Measurements from ENCODE around the gene MRPS2. TPM values are rescaled to one million over a fixed set of nuclear protein-coding genes. Genes with fewer than 3 reads are reported as not detected.
A peak's percentile ranks its signal among the peaks of the same experiment; 100 is the strongest.

The MRPS2 gene
- total RNA-seq, 1 donor from 2014 or later, result 18.8 TPM

DNA sequence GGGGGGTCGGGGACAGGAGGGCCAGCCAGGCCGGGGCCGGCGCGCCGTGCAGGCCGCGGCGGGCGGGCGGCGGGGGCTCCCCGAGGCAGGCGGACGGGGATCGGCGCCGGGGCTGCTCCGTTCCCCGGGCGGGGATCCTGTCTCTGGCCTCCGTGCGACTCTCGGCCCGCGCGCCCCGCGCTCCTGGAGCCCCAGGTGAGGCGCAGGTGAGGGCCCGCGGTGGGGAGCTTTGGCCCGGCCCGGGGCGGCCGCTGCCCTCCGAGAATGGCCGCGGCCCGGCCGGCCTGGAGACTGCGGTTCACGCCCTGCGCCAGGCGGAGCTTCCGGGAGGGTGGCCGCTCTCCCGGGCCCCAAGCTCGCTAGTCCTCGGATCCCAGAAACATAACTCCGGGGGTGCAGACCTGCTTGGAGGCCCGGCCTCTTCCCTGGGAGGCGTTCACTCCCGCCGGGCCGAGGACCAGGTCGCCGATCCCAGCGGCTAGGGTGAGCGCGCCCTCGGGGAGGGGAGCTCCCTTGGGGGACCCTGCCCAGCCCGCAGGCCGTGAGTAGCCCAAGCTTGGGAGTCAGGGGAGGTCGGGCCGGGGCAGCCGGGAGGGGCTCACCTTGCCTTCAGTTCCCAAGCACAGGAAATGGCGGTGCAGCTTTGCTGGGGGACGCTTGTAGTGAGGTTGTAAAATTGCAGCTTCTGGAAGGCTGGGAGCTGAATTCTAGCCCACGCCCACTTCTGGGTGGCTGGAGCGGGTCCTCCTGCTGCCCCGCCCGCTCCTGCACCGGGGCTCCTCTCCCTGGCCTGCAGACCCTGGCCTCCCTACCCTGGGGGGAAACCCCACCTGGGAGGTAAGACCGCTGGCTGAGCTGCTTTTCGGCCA lies 20.2 kb upstream of the MRPS2 start:
- peak; percentile 42 for DNase-seq (ENCODE audit: low spot score)

DNA sequence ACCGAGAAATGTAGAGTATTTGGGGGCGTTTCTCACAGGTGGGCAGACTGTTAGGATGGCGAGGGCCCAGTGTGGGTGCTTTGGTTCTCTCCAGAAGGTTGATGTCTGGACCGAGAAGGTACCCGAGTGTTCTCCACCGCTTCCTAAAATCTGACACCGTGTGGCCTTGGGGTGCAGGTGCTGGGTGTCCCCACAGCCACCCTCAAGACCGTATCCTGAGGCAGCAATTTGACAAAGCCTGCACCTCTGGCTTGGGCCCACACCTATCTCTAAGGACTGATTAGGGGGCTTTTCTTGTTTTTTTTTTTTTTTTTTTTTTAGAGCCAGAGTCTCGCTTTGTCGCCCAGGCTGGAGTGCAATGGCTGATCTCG lies 19.6 kb upstream of the MRPS2 start:
- DNase-seq (ENCODE audit: low spot score), result no peak

DNA sequence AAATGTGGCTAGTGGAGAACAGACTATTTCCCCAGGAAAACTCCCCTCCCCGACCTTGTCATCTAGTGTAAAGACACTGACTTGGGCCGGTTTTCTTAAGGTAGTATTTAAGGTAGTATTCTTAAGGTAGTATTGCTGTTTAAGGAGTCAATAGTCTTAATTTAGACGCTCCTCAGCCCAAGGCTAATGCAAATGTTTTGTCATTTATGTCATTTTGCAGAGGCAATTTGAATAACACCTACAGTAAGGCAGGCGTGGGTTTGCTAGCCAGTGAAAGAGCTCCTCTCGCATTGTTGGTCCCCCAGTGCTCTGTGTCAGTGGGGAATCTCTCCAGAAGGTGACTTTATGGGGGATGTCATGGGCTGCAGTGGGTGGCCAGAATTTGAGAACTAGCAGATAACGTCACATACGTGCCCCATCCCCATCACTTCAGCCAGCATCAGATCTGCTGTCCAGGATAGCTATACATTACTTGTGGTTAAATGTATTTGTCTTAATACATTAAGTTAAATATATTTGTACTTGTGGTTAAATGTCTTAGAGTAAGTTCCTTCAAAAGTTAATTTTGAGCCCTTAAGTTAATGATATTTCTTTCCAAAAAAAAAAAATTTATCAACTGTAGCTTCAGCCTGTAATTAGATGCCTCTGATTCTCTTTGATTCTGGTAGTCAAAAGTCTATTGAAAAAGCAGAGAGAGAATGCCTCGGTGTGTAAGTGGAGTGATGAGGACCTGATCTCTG lies 18.3 kb upstream of the MRPS2 start:
- no peak for DNase-seq (ENCODE audit: low spot score)

DNA sequence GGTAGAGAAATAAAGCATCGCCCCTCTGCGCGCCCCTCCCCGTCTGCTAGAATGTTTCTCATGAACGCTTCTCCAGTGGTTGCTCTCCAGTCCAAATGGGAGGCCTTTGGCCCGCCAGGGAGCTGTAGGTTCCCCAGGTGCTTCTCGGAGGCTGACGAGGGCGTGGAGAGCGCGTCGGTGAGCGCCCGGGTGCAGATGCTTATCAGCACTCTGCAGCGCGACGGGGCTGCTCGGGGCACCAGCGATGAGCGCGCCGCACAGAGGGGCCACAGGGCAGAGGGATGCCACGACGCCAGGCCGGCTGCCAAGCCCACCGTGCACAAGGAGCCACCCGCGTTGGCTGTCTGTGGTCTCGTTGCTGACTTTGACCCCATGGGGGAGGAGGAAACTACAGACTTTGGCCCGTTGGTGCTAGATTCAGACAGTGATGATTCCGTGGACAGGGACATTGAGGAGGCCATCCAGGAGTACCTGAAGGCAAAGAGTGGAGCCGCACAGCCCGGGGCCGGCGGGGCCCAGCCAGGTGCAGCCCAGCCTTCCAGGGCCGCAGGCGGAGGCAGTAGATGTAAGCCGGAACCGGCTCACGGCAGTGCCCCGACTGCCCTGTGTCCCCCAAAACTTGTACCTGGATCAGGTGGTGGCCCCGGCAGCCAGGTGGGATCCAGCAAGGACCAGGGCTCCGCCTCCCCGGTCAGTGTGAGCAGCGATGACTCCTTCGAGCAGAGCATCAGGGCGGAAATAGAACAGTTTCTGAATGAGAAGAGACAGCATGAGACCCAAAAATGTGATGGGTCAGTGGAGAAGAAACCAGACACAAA lies 15.8 kb upstream of the MRPS2 start:
- DNase-seq (ENCODE audit: low spot score), result no peak

DNA sequence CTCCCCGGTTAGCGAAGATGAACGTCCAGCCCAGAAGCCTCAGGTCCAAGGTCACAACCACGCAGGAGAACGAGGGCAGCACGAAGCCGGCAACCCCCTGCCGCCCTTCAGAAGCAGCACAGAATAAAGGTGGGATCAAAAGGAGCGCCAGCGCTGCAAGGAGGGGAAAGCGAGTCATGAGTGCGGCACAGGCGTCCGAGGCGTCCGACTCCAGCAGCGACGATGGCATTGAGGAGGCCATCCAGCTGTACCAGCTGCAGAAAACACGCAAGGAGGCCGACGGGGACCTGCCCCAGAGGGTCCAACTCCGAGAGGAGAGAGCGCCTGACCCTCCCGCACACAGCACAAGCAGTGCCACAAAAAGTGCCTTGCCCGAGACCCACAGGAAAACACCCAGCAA lies 15.1 kb upstream of the MRPS2 start:
- DNase-seq (ENCODE audit: low spot score), result no peak

DNA sequence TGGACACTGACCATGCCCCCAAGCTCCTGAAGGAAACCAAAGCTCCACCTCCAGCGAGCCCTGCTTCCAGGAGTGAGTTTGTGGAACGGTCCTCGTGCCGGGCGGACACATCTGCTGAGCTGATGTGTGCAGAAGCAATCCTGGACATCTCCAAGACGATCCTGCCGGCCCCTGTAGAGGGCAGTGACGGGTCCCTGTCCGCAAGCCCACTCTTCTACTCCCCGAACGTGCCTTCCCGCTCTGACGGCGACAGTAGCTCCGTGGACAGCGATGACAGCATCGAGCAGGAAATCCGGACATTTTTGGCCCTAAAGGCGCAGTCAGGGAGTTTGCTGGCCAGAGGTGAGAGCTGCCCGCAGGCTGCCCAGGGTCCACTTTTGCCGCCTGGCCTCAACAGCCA lies 14.7 kb upstream of the MRPS2 start:
- no peak for DNase-seq (ENCODE audit: low spot score)

DNA sequence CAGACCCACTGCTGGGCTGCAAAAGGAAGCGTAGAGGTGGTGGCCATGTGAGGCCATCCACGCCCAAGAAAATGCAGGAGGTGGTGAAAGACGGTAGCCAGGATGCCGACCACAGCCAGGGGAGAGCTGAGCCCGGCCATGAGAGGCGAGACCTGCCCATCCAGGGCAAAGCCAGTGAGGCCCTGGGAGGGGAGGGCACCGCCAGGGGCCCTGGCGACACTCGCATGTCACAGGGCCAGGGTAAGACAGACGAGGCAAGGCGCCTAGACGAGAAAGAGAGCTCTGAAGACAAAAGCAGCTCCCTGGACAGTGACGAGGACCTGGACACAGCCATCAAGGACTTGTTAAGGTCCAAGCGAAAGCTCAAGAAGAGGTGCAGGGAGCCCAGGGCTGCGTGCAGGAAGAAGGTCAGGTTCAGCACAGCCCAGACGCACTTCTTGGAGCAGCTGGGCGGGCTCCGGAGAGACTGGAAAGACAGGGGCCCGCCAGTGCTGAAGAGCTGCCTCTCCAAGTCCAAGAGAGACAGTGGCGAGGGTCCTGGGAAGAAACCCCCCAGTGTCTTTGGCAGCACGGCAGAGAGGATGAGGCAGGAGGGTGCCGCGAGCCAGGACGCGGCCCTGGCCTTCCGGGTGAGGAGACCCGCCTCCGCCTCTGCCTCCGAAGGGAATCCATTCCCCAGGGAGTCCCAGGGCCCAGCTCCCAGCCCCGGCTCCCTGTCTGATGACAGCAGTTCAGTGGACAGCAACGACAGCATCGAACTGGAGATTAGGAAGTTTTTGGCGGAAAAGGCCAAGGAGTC lies 14.0 kb upstream of the MRPS2 start:
- no peak for DNase-seq (ENCODE audit: low spot score)

DNA sequence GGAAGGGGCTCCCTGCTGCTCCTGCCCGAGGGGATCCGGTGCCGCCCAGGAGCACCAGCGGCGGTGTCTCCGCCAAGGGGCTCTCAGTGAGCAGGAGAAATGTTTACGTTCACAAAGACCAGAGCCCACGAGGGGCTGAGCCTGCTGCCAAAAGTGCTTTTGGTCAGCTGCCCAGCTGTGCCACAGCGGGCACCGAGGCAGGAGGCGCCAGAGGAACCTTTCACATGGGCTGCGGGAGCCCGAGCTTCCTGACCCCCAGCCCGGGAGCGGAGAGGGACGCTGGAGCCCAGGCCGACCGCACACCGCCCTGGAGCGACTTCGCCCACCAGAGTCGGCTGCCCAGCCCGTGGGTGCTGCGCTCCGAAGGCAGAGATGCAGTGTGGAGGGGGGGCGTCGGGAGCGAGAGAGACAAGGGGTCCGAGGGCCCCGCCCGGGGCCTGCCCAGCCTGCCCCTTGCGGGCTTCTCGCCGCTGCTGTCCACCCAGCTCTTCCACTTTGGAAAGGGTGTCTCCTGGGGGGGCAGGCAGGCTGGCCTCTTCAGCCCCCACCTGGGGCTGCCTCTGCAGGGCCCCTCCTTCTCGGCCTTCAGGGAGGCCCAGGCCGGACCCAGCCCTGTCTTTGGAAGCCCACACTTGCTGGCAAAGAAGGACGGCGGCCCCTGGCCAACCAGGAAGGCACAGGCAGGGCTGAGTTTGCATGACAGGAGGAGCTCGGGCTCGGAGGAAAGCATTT lies 13.0 kb upstream of the MRPS2 start:
- no peak for DNase-seq (ENCODE audit: low spot score)

DNA sequence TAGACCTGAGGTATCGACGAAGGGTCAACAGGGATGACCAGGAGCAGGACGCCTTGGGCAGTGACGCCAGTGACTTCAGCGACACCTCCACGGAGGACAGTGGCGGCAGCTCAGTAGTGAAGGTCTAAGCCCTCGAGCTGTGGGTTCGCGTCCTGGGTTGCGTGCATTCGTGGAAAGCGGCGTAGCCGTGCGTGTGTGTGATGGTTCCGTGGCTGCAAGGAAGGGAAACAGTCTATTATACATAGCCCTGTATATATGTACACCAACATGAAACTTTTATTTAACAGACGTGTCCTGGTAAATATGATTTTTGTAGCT lies 12.5 kb upstream of the MRPS2 start:
- no peak for DNase-seq (ENCODE audit: low spot score)

DNA sequence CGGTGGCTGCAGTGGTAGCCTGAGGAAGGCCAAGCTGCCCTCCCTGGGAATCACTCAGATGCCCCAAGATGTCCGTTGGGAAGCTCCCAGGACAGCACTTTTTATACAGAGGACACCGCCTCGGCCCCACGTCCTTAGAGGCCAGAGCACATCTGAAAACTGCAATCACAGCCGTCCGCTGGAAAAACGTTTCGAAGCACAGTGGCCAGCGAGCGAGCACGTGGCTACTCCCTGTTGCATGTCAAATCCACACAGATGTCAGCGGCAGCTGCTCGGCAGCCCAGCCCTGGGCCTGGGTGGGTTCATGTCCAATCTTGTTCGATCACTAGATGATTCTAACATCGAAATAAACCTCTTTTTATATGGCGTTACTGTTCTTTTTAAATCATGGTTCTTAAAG lies 12.0 kb upstream of the MRPS2 start:
- DNase-seq (ENCODE audit: low spot score), result no peak

DNA sequence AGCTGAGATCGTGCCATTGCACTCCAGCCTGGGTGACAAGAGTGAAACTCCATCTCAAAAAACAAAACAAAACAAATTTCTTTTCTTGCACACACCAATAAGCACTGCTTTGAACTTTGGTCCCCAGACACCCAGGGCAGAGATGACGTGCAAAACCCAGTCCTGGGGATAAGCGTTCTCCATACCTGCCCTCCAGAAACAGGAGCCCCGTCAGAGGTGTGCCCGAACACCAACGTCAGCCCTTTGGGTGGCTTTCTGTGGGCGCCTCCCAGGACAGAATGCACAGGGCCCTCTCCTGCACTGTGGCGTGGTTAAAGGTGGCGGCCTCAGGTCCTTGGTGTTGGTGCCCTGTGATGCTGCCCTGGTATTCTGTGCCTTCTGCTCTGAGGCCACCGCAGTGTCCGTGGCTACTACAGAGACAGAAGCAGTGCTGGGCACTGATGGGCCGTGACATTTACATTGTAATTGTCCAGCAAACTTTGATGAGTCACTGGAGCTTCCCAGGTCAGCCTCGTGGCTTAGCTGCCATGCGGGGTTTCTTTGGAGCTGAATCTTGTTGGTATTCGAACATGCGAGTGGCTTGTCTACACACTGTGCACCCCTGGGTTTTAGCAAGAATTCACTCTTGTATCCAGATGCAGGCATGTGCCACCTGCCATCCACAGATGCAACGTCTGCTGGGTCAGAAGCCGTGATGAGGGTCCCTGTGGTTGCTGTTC lies 11.1 kb upstream of the MRPS2 start:
- no peak for DNase-seq (ENCODE audit: low spot score)

DNA sequence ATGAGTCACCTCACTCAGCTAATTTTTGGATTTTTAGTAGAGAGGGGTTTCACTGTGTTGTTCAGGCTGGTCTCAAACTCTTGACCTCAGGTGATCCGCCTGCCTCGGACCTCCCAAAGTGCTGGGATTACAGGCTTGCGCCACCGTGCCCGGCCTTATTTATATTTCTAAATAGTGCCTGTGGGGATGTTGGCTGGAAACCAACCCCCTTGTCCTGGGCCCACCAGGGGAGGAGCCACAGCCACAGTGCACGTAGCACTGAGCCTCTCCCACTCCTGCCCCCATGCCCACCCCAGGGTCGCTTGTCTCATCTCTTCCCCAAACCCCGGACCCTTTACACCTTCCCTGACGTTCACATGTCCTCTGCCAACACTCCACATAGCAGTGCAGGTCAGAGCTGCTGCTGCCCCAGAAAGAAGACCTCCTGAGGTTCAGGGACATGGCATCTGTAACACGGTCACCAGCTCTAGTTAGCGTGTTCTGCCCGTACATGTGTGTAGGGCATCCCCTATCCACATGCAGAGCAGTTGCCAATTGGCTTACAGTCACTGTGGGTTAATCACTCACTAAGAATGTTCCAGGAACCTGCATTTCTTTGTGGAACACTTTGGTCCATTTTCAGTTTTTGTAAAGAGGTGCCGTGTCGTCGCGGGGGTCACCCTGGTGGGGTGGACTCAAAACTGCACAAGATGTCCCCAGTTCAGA lies 10.2 kb upstream of the MRPS2 start:
- DNase-seq (ENCODE audit: low spot score), result no peak

DNA sequence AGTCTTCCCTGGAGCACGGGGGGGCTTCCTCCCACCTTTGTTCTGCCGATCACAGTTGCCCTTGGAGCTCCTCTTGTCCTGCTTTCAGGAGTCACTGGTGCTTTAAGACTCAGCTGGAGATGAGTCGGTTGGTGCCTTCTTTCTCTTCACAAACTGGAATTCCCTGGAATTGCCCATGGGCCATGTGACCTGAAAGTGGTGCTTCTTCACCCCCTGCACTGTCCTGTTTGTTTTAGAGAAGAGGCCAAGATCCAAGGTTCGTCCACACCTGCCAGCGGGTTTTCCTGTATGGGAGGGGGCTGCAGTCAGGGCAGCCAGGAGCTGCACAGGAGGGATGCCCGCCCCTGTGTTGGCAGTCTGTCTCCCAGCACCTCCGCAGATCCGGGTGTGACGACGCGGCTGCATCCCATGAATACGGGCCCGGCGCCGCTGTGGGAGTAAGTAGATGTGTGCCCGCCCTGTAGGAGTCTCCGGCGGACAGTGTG lies 9.5 kb upstream of the MRPS2 start:
- no peak for DNase-seq (ENCODE audit: low spot score)

DNA sequence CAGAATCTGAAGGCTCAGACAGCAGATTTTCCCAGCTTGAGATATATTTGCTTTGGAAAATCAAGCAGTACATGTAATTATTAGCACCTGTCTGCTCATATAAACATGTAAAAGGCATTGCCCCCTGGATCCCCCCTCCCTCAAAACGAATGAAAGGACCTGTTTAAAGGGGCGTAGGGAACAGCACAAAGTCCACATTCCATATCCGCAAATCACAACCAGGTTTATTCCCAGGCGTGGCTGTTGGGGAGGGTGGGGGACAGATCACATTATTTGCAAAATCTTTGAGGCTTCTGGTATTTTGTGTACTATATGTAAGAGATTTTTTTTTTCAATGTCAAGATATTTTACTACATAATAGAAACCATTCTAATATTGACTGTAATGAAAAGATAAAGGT lies 8.7 kb upstream of the MRPS2 start:
- no peak for DNase-seq (ENCODE audit: low spot score)

DNA sequence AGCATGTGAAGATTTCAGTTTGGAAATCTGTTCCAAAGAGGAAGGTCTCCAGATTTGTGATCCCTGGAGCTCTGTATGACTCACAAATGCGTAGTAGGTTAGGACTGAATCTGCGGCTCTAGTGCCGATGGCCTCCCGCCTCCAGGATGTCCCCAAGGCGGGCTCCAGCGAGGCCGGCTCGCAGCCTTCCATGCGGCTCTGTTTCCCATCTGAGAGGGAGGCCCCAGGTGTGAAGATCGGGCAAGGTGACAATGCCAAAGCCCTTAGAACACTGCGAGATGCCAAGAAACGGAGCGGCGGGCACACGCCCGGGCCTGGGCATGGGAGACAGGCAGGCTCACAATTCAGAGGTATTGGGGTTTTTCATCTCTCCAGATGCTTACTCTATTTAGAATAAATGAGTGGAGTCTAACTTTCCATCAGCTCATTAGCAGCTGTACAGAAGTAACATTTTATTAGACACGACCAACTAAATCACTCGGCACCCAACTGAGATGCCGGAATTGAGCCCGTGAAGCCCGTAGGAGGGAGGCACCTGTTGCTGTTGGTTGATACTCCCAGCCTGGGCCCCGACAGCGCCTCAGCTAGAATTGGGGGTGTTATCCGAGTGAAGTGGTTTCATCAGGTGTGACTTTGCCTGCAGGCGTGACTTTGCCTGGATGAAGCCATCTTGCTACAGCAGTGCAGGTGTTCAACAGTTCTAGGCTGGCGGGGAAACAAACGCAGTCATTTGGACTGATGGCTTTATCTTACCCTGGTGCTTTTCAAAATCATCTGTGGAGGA lies 7.4 kb upstream of the MRPS2 start:
- DNase-seq (ENCODE audit: low spot score), result no peak

DNA sequence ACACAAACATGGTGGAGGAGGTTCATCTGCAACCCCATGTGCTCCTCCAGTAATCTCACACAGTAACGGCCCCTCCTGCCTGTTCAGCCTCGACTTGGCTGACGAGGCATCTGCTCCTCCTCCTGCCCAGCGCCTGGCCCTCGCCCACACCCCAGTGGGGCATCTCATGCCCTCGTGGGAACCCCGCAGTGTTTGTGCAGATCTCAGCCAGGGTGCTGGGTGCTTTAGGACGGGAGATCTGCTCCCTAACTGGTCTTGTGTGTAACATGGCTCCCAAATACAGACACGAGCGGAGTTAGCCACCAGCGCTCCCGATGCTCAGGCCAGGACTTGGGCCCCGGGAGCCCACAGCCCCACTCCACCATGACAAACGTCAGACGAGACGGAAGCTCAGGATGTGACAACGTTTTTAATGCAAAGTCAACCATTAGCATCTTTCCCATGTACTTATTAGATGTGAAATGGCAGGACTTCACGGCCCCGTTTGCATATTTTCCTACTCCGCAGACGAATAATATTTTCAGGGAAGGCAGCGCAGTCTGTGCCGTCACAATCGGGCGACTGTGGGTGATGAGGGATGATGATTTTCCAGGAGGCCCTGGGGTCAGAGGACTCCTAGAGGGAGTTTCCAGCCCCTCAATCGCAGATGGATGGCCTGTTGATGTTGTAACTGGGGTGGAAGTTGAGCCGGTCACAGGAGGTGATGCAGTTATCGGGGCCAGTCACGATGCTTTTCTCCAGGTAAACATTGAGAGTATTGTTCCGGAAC lies 5.5 kb upstream of the MRPS2 start:
- DNase-seq (ENCODE audit: low spot score), result no peak

DNA sequence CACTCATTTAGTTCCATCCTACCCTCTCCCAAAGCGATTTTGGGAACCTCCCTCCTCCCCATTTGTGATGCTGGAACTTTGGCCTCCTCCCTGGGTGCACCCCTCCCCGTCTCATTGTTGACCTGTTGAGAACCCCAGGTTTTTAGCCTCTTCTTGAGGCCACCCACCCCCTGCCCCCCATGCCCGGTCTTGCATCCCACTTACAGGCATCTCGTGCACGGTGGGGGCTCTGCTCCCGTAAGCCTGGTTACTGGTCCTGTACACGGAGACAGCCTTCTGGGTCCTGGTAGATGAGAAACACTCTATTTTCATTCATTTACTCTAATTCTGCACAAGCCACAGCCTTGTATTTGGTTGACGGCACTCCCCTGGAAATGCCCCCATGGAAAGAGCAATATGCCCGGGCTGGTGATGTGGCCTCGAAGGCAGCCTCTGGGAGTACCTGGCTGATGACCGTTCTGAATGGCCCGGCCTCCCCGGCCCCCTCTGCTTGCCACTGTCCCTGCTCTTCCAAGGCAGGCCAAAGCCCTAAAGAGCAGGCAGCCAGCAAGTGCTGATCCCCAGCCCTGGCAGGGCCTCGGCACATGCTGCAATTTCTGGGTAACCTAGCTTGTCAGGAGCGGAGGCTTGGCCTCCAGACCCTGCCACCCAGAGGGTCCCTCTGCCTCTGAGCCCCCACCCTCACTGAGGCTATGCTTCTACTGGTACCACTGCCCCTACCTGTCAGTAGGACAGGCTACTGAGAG lies 1.9 kb upstream of the MRPS2 start:
- DNase-seq (ENCODE audit: low spot score), result no peak
